ACC112 (cell line): ENCODE data around the gene MAPK10.
A peak's percentile ranks its signal among the peaks of the same experiment; 100 is the strongest.
"Not testable (repeated sequence)": the region's sequence is repeated elsewhere in the genome, so short reads cannot be mapped to it uniquely, and the experiment has no call there.

ENCODE experiments used
- H2AFZ ChIP-seq: fragments of 200-600 bp; sonication (generic); one replicate; pipeline ENCODE4 v1.6.0; 2017; ENCODE audit warnings: antibody characterized with exemption, low read length; ENCODE audit not compliant: unreplicated experiment
- H3K27ac ChIP-seq: fragments of 200-600 bp; sonication (generic); 2 replicates; pipeline ENCODE4 v1.5.1; 2014; ENCODE audit warnings: low read depth, mild to moderate bottlenecking, antibody characterized with exemption, low read length, moderate library complexity
- H3K27me3 ChIP-seq: fragments of 200-600 bp; sonication (generic); 2 replicates; pipeline ENCODE4 v1.6.1; 2014; ENCODE audit warnings: mild to moderate bottlenecking, antibody characterized with exemption, low read length, moderate library complexity, mixed read lengths; ENCODE audit not compliant: insufficient read depth
- H3K36me3 ChIP-seq: fragments of 200-600 bp; sonication (generic); 2 replicates; pipeline ENCODE4 v1.6.1; 2016; ENCODE audit warnings: mild to moderate bottlenecking, antibody characterized with exemption, low read length, moderate library complexity, mixed read lengths; ENCODE audit not compliant: insufficient read depth
- H3K4me1 ChIP-seq: fragments of 200-600 bp; sonication (generic); one replicate; pipeline ENCODE4 v1.6.1; 2016; ENCODE audit warnings: low read length, mixed read lengths; ENCODE audit not compliant: insufficient read depth, unreplicated experiment, control insufficient read depth
- H3K4me3 ChIP-seq: fragments of 200-600 bp; sonication (generic); 2 replicates; pipeline ENCODE4 v1.5.1; 2014; ENCODE audit warnings: mild to moderate bottlenecking, low read depth, low read length
- H3K79me2 ChIP-seq: fragments of 200-600 bp; sonication (generic); one replicate; pipeline ENCODE4 v1.6.0; 2016; ENCODE audit warnings: low read length; ENCODE audit not compliant: control insufficient read depth, unreplicated experiment, insufficient read depth

The MAPK10 gene

DNA sequence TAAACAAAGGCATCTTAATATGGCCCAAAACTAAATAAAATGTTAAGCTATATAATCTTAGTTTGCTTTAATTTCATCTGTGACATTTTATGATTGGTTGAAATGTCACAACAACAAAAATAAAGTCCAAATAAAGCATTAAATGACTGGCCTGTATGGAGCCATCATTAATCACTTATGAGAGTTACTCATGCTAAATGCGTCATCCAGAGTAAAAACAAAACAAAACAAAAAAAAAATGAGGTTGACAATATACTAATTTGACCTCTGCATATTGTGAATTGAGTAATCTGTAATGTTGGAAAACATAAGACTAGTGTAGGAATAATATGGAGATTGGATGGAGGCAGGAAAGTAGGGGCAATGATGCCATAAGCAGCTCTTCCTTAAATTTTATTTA, 139.7 kb downstream of the MAPK10 start:
- Histone ChIP-seq H3K27ac (peak overlapping the region; percentile 77), H3K27me3 (no peaks in the 10 kb centered on the region), H3K4me3 (no peak overlapping the region), H2AFZ (no peak overlapping the region), H3K4me1 (peaks cover 21% of the 10 kb centered on the region), H3K36me3 (no peaks in the 10 kb centered on the region; the same call in 1 of the 2 replicates), H3K79me2 (no peaks in the 10 kb centered on the region)

GRCh38 chr4:86218746-86219473, 140.9 kb downstream of the MAPK10 start:
- H3K36me3 ChIP-seq, result no peaks in the 10 kb centered on the region; the same call in 1 of the 2 replicates
- H3K79me2 ChIP-seq, result no peaks in the 10 kb centered on the region
- H3K27ac ChIP-seq, result peak overlapping the region; percentile 77
- H3K4me1 ChIP-seq, result peaks cover 21% of the 10 kb centered on the region
- no peaks in the 10 kb centered on the region for H3K27me3 ChIP-seq
- H2AFZ ChIP-seq, result peak overlapping the region; percentile 75
- peak overlapping the region; percentile 26; the same call in 1 of the 2 replicates for H3K4me3 ChIP-seq

- H3K27me3 ChIP-seq, result no peaks in the 10 kb centered on the region
- H3K4me3 ChIP-seq, result no peak overlapping the region
- no peaks in the 10 kb centered on the region for H3K4me1 ChIP-seq
- no peaks in the 10 kb centered on the region for H3K79me2 ChIP-seq
- H2AFZ ChIP-seq, result no peak overlapping the region
- no peak overlapping the region for H3K27ac ChIP-seq
- H3K36me3 ChIP-seq, result no peaks in the 10 kb centered on the region
Measured at GRCh38 chr4:86203176-86203575, 156.7 kb downstream of the MAPK10 start.

DNA sequence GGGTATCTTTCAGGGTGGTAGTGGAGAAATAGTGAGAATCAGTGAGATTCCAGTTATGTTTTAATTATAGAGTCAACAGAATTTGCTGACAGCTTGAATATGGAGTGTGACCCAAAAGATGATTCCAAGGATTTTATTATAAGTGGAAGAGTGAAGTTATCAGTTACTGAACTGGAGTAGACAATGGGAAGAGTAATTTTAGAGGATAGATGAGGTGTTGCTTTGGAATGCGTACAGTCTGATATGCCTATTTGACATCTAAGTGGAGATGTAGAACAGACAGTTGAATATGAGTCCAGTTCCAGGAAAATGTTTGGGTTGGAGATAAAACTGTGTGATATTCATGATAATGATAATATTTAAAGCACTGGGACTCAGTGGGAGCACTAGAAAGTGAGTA, 174.2 kb downstream of the MAPK10 start:
- Histone ChIP-seq H2AFZ (no peak overlapping the region), H3K27me3 (no peaks in the 10 kb centered on the region), H3K79me2 (no peaks in the 10 kb centered on the region), H3K4me3 (no peak overlapping the region), H3K36me3 (no peaks in the 10 kb centered on the region), H3K27ac (no peak overlapping the region), H3K4me1 (peaks cover 16% of the 10 kb centered on the region)

GRCh38 chr4:86184901-86185285, 175.0 kb downstream of the MAPK10 start:
- Histone ChIP-seq H3K4me3 (no peak overlapping the region), H2AFZ (no peak overlapping the region), H3K4me1 (peaks cover 16% of the 10 kb centered on the region), H3K36me3 (no peaks in the 10 kb centered on the region), H3K79me2 (no peaks in the 10 kb centered on the region), H3K27ac (no peak overlapping the region), H3K27me3 (no peaks in the 10 kb centered on the region)

GRCh38 chr4:86184216-86184900, 175.5 kb downstream of the MAPK10 start:
- Histone ChIP-seq H3K36me3 (no peaks in the 10 kb centered on the region), H3K4me3 (no peak overlapping the region), H3K27ac (no peak overlapping the region), H3K27me3 (no peaks in the 10 kb centered on the region), H2AFZ (no peak overlapping the region), H3K79me2 (no peaks in the 10 kb centered on the region), H3K4me1 (peaks cover 16% of the 10 kb centered on the region)

- Histone ChIP-seq H2AFZ (peak overlapping the region; percentile 37), H3K36me3 (no peaks in the 10 kb centered on the region), H3K27me3 (no peaks in the 10 kb centered on the region), H3K4me1 (peaks cover 16% of the 10 kb centered on the region), H3K27ac (no peak overlapping the region), H3K79me2 (no peaks in the 10 kb centered on the region), H3K4me3 (no peak overlapping the region)
Measured at GRCh38 chr4:86181585-86181984, 178.3 kb downstream of the MAPK10 start.

- Histone ChIP-seq H3K36me3 (no peaks in the 10 kb centered on the region), H2AFZ (no peak overlapping the region), H3K27ac (no peak overlapping the region), H3K4me3 (no peak overlapping the region), H3K27me3 (no peaks in the 10 kb centered on the region), H3K79me2 (no peaks in the 10 kb centered on the region), H3K4me1 (peaks cover 12% of the 10 kb centered on the region)
Measured at GRCh38 chr4:86178211-86178610, 181.6 kb downstream of the MAPK10 start.

DNA sequence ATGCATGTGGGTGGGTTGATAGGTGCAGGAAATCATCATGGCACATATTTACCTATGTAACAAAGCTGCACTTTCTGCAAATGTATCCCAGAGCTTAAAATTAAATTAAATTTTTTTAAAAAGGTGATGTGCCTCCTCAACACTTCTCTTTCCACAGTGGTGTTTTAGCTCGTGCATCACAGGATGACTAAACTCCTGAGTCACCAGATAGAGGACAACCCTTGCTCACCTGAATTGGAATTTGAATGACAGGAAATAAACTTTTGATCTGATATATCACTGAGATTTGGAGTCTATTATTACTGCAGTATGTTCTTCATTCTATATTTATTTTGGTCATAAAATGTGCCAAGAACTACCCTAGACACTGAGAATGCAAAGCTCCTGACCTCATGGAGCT, 185.3 kb downstream of the MAPK10 start:
- Histone ChIP-seq H3K79me2 (no peaks in the 10 kb centered on the region), H3K4me3 (no peak overlapping the region), H3K4me1 (no peaks in the 10 kb centered on the region)

DNA sequence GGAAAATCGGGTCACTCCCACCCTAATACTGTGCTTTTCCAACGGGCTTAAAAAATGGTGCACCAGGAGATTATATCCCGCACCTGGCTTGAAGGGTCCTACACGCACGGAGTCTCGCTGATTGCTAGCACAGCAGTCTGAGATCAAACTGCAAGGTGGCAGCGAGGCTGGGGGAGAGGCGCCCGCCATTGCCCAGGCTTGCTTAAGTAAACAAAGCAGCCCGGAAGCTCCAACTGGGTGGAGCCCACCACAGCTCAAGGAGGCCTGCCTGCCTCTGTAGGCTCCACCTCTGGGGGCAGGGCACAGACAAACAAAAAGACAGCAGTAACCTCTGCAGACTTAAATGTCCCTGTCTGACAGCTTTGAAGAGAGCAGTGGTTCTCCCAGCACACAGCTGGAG, 191.5 kb downstream of the MAPK10 start:
- not testable (repeated sequence) for H3K27me3 ChIP-seq, H3K36me3 ChIP-seq, H3K4me3 ChIP-seq, H3K4me1 ChIP-seq, H3K27ac ChIP-seq, H3K79me2 ChIP-seq, H2AFZ ChIP-seq

More for the DNA sequence above, 185.3 kb downstream of the MAPK10 start:
- Histone ChIP-seq H3K27me3 (no peaks in the 10 kb centered on the region), H2AFZ (no peak overlapping the region), H3K36me3 (no peaks in the 10 kb centered on the region), H3K27ac (no peak overlapping the region)

- Histone ChIP-seq H2AFZ (no peak overlapping the region), H3K36me3 (no peaks in the 10 kb centered on the region), H3K27me3 (no peaks in the 10 kb centered on the region), H3K79me2 (no peaks in the 10 kb centered on the region), H3K4me3 (no peak overlapping the region), H3K27ac (no peak overlapping the region), H3K4me1 (no peaks in the 10 kb centered on the region)
Measured at GRCh38 chr4:86160426-86160825, 199.4 kb downstream of the MAPK10 start.
